ENCODE measurements around the gene ZIC2.

Gene ZIC2

DNA sequence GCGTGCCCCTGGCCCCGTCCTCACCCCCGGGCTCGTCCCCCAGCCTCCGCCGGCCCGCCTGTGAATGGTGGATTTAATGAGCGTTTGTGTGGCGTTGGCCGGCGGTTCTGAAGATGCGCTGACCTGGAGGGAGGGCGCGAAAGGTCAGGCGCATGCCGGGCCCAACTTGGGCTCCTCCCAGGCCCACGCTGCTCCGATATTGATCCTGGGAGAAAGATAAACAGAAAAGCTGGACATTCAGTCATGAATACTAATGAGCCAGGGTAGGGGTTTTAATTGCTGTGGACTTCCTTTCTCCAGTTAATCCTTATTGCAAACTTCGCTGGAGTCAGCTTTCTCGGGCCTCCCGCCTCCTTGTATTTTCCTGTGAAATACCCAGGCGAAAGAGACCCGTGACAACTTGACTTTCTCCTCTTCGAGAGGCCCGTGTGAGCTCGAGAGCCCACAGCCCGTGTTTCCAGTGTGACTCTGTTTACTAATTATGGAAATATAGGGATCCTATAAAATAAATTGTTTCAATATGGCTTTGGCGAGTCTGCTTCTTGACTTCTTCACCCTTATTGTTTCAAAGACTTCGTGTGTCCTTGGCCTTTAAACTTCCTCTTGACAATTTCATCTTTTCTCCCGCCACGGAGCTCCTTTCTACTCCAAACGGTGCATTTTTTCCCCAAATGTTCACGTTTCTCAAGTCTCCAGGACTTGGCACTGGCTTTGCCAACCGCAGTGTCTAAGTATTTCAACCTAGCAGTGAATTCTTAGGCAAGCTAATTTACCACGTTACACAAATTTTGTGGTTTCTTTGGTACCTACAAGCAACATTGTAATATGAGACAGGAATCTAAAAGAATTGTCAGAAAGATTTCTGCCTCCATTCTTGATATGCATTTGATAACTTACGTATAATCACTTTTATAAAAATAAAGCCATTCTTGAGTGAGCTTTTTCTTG is 10.5 kb downstream of the ZIC2 start:
- no peak for ATAC-seq
- TF ChIP-seq OSR1 (CRISPR knock-in tag; IDR thresholded peaks at IDR 0.05) (no peak), ZNF8 (CRISPR knock-in tag; IDR thresholded peaks at IDR 0.05) (no peak), ESRRG (CRISPR knock-in tag; IDR thresholded peaks at IDR 0.05) (no peak), ZC3H10 (CRISPR knock-in tag; IDR thresholded peaks at IDR 0.05) (no peak), ZNF565 (CRISPR knock-in tag; conservative IDR thresholded peaks at IDR 0.05; ENCODE audit: low read depth) (no peak), RARB (CRISPR knock-in tag; IDR thresholded peaks at IDR 0.05) (no peak), ZFP3 (CRISPR knock-in tag; IDR thresholded peaks at IDR 0.05) (no peak), CSDC2 (CRISPR knock-in tag; IDR thresholded peaks at IDR 0.05) (no peak), PPARA (CRISPR knock-in tag; IDR thresholded peaks at IDR 0.05; ENCODE audit: borderline replicate concordance) (no peak), ISL1 (CRISPR knock-in tag; IDR thresholded peaks at IDR 0.05) (no peak), BACH2 (CRISPR knock-in tag; IDR thresholded peaks at IDR 0.05; ENCODE audit: borderline replicate concordance) (no peak), TOX (CRISPR knock-in tag; IDR thresholded peaks at IDR 0.05; ENCODE audit: borderline replicate concordance) (no peak), ZFP30 (CRISPR knock-in tag; IDR thresholded peaks at IDR 0.05) (no peak)
- TF ChIP-seq, protein P1, sequence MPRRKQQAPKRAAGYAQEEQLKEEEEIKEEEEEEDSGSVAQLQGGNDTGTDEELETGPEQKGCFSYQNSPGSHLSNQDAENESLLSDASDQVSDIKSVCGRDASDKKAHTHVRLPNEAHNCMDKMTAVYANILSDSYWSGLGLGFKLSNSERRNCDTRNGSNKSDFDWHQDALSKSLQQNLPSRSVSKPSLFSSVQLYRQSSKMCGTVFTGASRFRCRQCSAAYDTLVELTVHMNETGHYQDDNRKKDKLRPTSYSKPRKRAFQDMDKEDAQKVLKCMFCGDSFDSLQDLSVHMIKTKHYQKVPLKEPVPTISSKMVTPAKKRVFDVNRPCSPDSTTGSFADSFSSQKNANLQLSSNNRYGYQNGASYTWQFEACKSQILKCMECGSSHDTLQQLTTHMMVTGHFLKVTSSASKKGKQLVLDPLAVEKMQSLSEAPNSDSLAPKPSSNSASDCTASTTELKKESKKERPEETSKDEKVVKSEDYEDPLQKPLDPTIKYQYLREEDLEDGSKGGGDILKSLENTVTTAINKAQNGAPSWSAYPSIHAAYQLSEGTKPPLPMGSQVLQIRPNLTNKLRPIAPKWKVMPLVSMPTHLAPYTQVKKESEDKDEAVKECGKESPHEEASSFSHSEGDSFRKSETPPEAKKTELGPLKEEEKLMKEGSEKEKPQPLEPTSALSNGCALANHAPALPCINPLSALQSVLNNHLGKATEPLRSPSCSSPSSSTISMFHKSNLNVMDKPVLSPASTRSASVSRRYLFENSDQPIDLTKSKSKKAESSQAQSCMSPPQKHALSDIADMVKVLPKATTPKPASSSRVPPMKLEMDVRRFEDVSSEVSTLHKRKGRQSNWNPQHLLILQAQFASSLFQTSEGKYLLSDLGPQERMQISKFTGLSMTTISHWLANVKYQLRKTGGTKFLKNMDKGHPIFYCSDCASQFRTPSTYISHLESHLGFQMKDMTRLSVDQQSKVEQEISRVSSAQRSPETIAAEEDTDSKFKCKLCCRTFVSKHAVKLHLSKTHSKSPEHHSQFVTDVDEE (CRISPR knock-in tag; IDR thresholded peaks at IDR 0.05), result no peak
- TF ChIP-seq, protein P2, sequence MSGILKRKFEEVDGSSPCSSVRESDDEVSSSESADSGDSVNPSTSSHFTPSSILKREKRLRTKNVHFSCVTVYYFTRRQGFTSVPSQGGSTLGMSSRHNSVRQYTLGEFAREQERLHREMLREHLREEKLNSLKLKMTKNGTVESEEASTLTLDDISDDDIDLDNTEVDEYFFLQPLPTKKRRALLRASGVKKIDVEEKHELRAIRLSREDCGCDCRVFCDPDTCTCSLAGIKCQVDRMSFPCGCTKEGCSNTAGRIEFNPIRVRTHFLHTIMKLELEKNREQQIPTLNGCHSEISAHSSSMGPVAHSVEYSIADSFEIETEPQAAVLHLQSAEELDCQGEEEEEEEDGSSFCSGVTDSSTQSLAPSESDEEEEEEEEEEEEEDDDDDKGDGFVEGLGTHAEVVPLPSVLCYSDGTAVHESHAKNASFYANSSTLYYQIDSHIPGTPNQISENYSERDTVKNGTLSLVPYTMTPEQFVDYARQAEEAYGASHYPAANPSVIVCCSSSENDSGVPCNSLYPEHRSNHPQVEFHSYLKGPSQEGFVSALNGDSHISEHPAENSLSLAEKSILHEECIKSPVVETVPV (CRISPR knock-in tag; IDR thresholded peaks at IDR 0.05), result no peak
- TF ChIP-seq, protein P3, sequence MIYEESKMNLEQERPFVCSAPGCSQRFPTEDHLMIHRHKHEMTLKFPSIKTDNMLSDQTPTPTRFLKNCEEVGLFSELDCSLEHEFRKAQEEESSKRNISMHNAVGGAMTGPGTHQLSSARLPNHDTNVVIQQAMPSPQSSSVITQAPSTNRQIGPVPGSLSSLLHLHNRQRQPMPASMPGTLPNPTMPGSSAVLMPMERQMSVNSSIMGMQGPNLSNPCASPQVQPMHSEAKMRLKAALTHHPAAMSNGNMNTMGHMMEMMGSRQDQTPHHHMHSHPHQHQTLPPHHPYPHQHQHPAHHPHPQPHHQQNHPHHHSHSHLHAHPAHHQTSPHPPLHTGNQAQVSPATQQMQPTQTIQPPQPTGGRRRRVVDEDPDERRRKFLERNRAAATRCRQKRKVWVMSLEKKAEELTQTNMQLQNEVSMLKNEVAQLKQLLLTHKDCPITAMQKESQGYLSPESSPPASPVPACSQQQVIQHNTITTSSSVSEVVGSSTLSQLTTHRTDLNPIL (CRISPR knock-in tag; IDR thresholded peaks at IDR 0.05; ENCODE audit: low read depth), result no peak

DNA sequence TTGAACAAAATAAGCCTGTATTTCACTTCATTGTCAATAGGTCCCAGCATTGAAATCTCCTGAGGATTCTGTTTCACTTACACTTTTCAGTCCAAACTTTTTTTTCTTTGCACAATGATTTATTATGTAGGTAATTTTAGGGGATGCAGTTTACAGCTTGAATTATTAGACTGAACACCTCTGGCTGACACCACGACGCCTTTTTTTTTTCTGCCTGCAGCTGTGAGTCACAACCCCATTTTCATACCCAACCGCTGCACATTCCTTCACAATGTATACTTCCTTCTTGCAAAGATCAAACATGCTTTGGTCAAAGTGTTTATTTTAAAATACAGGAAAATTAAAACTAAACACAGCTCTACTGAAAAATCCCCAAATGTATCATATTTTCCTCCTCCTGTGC is 11.4 kb downstream of the ZIC2 start:
- ATAC-seq, result no peak
- TF ChIP-seq PPARA (CRISPR knock-in tag; IDR thresholded peaks at IDR 0.05; ENCODE audit: borderline replicate concordance) (no peak), TOX (CRISPR knock-in tag; IDR thresholded peaks at IDR 0.05; ENCODE audit: borderline replicate concordance) (no peak), ARNTL (CRISPR knock-in tag; IDR thresholded peaks at IDR 0.05; ENCODE audit: borderline replicate concordance, low read depth) (no peak), ESRRG (CRISPR knock-in tag; IDR thresholded peaks at IDR 0.05) (no peak), SNAI2 (CRISPR knock-in tag; IDR thresholded peaks at IDR 0.05) (no peak), ZNF565 (CRISPR knock-in tag; conservative IDR thresholded peaks at IDR 0.05; ENCODE audit: low read depth) (no peak), TCF4 (CRISPR knock-in tag; IDR thresholded peaks at IDR 0.05; ENCODE audit: borderline replicate concordance) (no peak), OSR1 (CRISPR knock-in tag; IDR thresholded peaks at IDR 0.05) (no peak), GLIS3 (CRISPR knock-in tag; IDR thresholded peaks at IDR 0.05) (no peak), ZC3H10 (CRISPR knock-in tag; IDR thresholded peaks at IDR 0.05) (no peak), ZFP30 (CRISPR knock-in tag; IDR thresholded peaks at IDR 0.05) (no peak), ZNF70 (CRISPR knock-in tag; IDR thresholded peaks at IDR 0.05) (no peak), CSDC2 (CRISPR knock-in tag; IDR thresholded peaks at IDR 0.05) (no peak), ZNF8 (CRISPR knock-in tag; IDR thresholded peaks at IDR 0.05) (no peak)
- TF ChIP-seq, protein P3 (CRISPR knock-in tag; IDR thresholded peaks at IDR 0.05; ENCODE audit: low read depth), result no peak
- TF ChIP-seq, protein P2 (CRISPR knock-in tag; IDR thresholded peaks at IDR 0.05), result no peak
- TF ChIP-seq, protein P1 (CRISPR knock-in tag; IDR thresholded peaks at IDR 0.05), result no peak
- TF ChIP-seq, protein P4, sequence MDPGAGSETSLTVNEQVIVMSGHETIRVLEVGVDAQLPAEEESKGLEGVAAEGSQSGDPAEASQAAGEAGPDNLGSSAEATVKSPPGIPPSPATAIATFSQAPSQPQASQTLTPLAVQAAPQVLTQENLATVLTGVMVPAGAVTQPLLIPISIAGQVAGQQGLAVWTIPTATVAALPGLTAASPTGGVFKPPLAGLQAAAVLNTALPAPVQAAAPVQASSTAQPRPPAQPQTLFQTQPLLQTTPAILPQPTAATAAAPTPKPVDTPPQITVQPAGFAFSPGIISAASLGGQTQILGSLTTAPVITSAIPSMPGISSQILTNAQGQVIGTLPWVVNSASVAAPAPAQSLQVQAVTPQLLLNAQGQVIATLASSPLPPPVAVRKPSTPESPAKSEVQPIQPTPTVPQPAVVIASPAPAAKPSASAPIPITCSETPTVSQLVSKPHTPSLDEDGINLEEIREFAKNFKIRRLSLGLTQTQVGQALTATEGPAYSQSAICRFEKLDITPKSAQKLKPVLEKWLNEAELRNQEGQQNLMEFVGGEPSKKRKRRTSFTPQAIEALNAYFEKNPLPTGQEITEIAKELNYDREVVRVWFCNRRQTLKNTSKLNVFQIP (CRISPR knock-in tag; IDR thresholded peaks at IDR 0.05; ENCODE audit: borderline replicate concordance, low read depth), result no peak

Measured in SK-N-SH treated with all-trans-retinoic acid at 6 μM for 48 hours (cell line).